ENCODE measurements around the gene PSG2.
"Not testable (repeated sequence)": the region's sequence is repeated elsewhere in the genome, so short reads cannot be mapped to it uniquely, and the experiment has no call there.

Gene PSG2

DNA sequence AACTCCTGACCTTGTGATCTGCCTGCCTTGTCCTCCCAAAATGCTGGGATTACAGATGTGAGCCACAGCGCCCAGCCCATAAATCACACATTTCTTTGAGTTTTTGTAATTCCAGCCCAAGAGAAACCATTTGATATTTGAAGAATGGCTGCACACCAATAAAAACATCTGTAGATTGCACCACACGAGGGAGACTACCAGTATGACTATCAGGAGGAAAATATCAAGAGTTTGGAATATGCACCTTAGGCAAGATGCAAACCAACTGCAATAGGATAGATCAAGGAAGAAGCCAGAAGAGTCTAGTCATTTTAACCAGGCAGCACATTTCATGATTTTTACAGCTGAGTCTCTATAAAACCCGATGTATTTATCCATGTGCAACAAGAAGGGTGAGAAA is 20.1 kb downstream of the PSG2 start:
- not testable (repeated sequence) for DNase-seq

GRCh38 chr19:43061326-43061725 is 21.2 kb downstream of the PSG2 start:
- DNase-seq: not testable (repeated sequence)

DNA sequence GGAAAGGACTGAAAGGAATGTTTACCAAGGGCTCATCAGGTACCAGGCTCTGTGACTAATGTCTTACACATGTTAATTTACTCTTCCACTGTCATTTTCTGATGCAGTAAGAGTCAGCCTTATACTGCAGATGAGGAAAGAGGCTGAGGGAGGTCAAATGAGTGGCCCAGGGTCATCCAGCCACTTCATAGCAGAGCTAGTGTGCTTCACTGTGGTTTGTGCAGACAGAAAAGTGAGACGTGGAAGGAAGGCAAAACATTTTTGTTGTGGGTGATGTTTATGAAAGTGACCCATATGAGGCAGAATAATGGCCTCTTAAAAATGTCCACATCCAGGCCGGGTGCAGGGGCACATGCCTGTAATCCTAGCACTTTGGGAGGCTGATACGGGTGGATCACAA is 22.2 kb downstream of the PSG2 start:
- not testable (repeated sequence) for DNase-seq

- not testable (repeated sequence) for DNase-seq
These were observed 23.0 kb downstream of the PSG2 start for GRCh38 chr19:43059482-43059881.

GRCh38 chr19:43058440-43058839 is 24.1 kb downstream of the PSG2 start:
- not testable (repeated sequence) for DNase-seq

DNA sequence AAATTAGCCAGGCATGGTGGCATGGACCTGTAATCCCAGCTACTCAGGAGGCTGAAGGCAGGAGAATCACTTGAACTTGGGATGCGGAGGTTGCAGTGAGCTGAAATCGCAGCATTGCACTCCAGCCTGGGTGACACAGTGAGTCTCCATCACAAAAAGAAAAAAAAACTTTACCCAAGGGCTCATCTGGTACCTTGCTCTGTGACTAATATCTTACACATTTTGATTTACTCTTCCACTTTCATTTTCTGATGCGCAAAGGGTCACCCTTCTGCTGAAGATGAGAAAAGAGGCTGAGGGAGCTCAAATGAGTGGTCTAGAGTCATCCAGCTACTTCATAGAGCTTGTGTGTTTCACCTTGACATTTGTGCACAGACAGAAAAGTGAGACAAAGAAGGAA is 34.5 kb downstream of the PSG2 start:
- DNase-seq: not testable (repeated sequence)

- DNase-seq: not testable (repeated sequence)
These were observed 35.9 kb downstream of the PSG2 start for GRCh38 chr19:43046578-43046977.

DNA sequence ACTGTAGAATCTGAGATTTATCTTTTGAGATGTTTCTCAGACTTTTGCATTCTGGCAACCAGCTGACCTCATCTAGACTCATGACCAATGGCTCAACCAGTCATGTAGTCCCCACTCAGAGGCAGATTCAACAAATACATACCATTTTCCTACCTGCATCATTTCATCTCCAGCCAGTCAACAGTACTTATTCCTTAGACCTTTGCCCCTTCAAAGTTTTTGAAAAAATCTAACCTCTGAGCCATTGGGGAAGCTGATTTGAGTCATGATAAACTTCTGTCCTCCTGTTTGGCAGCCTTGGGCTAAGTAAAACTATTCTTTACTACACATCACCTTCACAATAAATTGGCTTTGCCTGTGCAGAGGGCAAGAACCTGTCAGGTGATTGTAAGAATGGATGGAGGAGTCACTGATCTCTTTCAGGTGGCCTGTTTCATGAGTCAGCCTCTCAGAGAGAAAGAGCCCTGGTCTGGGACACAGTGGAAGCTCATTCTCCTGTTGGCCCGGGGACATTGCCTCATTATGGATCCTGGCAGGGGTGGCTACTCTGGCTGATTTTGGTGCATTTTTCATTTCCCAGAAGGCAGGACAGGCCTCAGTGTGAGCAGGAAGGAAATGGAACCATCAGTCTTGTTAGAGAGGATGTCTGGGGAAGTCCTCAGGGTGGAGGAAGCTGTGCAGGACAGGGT is 38.9 kb downstream of the PSG2 start:
- not testable (repeated sequence) for DNase-seq

- DNase-seq: not testable (repeated sequence)
These were observed 50.9 kb downstream of the PSG2 start for GRCh38 chr19:43031645-43032044.

- no peak for DNase-seq
These were observed 53.6 kb downstream of the PSG2 start for GRCh38 chr19:43028866-43029265.

DNA sequence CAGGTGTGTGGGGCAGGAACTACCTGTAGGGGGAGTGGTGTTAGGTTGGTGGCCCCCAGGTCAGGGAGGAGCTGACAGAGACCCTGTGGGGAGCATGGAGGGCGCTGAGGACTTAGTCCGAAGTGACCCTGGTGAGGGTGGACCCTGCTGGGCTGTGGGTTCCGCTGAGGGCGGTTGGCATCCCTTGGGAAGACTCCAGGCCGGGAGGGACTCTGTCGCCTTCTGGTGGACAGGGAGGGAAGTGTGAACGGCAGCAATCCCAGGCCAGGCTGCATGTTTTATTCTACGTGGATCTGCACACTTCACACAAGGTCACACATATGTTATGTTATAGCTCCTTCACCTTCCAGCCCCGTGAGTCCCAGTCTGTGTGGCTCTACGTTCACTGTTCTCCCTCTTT is 54.5 kb downstream of the PSG2 start:
- not testable (repeated sequence) for DNase-seq

- not testable (repeated sequence) for DNase-seq
These were observed 55.4 kb downstream of the PSG2 start for GRCh38 chr19:43027061-43027460.

DNA sequence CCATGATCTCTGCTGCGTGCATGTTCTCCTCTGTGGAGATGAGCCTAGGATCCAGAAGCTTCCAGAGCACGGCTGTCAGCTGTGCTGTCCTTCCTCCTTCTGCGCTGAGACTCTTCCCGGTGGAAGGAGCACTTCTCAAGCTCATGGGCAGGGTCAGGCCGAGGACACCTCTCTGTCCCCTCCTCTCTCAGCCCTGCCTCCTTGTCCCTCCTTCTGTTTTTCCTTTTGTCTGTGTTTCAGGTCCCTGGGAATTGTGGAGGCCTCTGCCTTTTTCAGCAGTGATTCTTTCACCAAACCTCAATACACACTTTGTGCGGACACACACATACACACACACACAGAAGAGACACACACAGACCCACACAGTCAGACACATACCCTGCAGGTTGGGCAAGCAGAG is 56.1 kb downstream of the PSG2 start, which contains the start of gene PSG11:
TSS of gene PSG11 (minus strand) at position 101 of the 400 bp plus-strand sequence. CDS start at position 4, 97 bp downstream.
- not testable (repeated sequence) for DNase-seq

DNA sequence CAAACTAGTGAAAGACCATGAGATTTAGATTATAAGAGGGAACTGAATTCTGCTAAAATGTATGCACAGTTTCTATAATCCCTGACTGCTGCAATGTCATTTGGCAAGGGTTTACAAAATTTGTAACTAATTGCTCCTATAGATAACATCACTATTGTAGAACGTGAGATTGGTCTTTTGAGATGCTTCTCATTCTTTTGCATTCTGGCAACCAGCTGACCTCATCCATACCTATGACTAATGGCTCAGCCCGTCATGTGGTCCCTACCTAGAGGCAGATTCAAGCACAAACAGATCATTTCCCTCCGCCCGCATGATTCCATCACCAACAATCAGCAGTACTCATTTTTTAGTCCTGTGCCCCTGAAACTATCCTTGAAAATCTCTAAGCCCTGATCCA is 60.4 kb downstream of the PSG2 start:
- DNase-seq: not testable (repeated sequence)

- DNase-seq: not testable (repeated sequence)
These were observed 60.9 kb downstream of the PSG2 start for GRCh38 chr19:43021629-43022028.

DNA sequence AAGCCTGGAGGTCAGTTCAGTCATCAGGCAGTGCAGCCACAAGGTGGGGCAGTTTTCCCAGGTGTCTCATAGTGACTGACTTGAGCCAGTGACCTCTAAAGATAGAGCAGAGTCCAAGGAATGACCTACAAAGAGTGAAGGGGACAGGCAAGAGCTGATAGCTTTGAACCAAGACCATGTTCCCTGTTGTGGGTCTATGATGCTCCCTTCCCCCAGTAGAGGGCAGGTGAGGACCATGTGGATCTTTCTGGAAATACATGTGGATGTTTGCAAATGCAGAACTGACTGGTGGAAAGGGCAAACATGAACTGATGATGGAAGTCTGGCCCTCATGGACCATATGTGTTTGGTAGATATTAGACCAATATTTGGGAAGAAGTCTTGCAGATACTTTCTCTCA is 62.9 kb downstream of the PSG2 start:
- not testable (repeated sequence) for DNase-seq

Measured in stimulated activated naive CD4-positive, alpha-beta T cell treated with Interleukin-2 at 50 U/mL for 16 hours (primary cell).